Liver (tissue), 9 donors: ENCODE measurements around the gene CGB2. TPM values are rescaled to one million over a fixed set of nuclear protein-coding genes. Genes with fewer than 3 reads are reported as not detected.

ENCODE experiments used
- DNase-seq: peaks from one replicate; pipeline ENCODE4 v3.0.0-alpha.2; 2017; ENCODE audit warnings: low spot score
- H3K27ac ChIP-seq, 2 donors: one replicate each; pipeline ENCODE4 v1.7.0; 2013; ENCODE audit warnings: inconsistent platforms in 2 of 2, low read length in 2 of 2, control low read depth in 1 of 2, low read depth in 1 of 2, mild to moderate bottlenecking in 1 of 2
- H3K27me3 ChIP-seq, 4 donors: one replicate each; pipeline versions ENCODE4 v1.6.1 to v1.7.0; 2013; ENCODE audit warnings: low read length in 3 of 4, inconsistent platforms in 1 of 4, mild to moderate bottlenecking in 1 of 4, moderate library complexity in 1 of 4; ENCODE audit not compliant: control insufficient read depth in 4 of 4, insufficient read depth in 4 of 4
- H3K36me3 ChIP-seq, 4 donors: one replicate each; pipeline versions ENCODE4 v1.6.1 to v1.7.0; 2013; ENCODE audit warnings: low read length in 3 of 4, mild to moderate bottlenecking in 3 of 4, low read depth in 1 of 4, moderate library complexity in 1 of 4; ENCODE audit not compliant: control insufficient read depth in 4 of 4, insufficient read depth in 3 of 4
- H3K4me1 ChIP-seq, 4 donors: one replicate each; pipeline versions ENCODE4 v1.6.1 to v1.7.0; 2013; ENCODE audit warnings: low read length in 3 of 4, mild to moderate bottlenecking in 3 of 4, moderate library complexity in 1 of 4; ENCODE audit not compliant: control insufficient read depth in 4 of 4, insufficient read depth in 4 of 4
- H3K4me3 ChIP-seq, 3 donors: one replicate each; pipeline versions ENCODE4 v1.6.1 to v1.7.0; 2013; ENCODE audit warnings: low read length in 3 of 3, control low read depth in 1 of 3, low read depth in 1 of 3, mild to moderate bottlenecking in 1 of 3
- H3K9ac ChIP-seq, 2 donors: one replicate each; pipeline ENCODE4 v1.7.0; 2013; ENCODE audit warnings: low read length in 2 of 2, mild to moderate bottlenecking in 2 of 2, moderate library complexity in 2 of 2, control low read depth in 1 of 2, low read depth in 1 of 2
- H3K9me3 ChIP-seq, 4 donors: one replicate each; pipeline versions ENCODE4 v1.6.1 to v1.7.0; 2013; ENCODE audit warnings: low read length in 3 of 4; ENCODE audit not compliant: control insufficient read depth in 4 of 4
- ATF3 ChIP-seq: IDR thresholded peaks from 2 replicates; pipeline ENCODE4 v1.6.1; 2016; ENCODE audit warnings: antibody characterized with exemption
- EGR1 ChIP-seq, 2 donors: IDR thresholded peaks; 2 replicates each; pipeline ENCODE4 v1.6.1; 2016 to 2018; ENCODE audit warnings: antibody characterized with exemption in 2 of 2, low read depth in 2 of 2
- FOXA1 ChIP-seq: IDR thresholded peaks from 2 replicates; pipeline ENCODE4 v1.6.1; 2016; ENCODE audit warnings: antibody characterized with exemption
- FOXA2 ChIP-seq: IDR thresholded peaks from 2 replicates; pipeline ENCODE4 v1.6.1; 2016; ENCODE audit warnings: antibody characterized with exemption
- GABPA ChIP-seq, 2 donors: IDR thresholded peaks in 1 of 2; conservative IDR thresholded peaks in 1 of 2; 2 replicates each; pipeline ENCODE4 v1.6.1; 2016; ENCODE audit warnings: antibody characterized with exemption in 2 of 2, mild to moderate bottlenecking in 1 of 2, moderate library complexity in 1 of 2
- HNF4A ChIP-seq, 2 donors: conservative IDR thresholded peaks; 2 replicates each; pipeline ENCODE4 v1.6.1; 2016; ENCODE audit warnings: antibody characterized with exemption in 2 of 2, mild to moderate bottlenecking in 2 of 2
- HNF4G ChIP-seq: IDR thresholded peaks from 2 replicates; pipeline ENCODE4 v1.6.1; 2016; ENCODE audit warnings: antibody characterized with exemption
- JUND ChIP-seq, 2 donors: IDR thresholded peaks; 2 replicates each; pipeline ENCODE4 v1.6.1; 2016; ENCODE audit warnings: antibody characterized with exemption in 2 of 2
- MAX ChIP-seq: IDR thresholded peaks from 2 replicates; pipeline ENCODE4 v1.6.1; 2016; ENCODE audit warnings: antibody characterized with exemption
- NR2F2 ChIP-seq: IDR thresholded peaks from 2 replicates; pipeline ENCODE4 v1.6.1; 2016; ENCODE audit warnings: antibody characterized with exemption
- RAD21 ChIP-seq, 2 donors: IDR thresholded peaks; 2 replicates each; pipeline ENCODE4 v1.6.1; 2016; ENCODE audit warnings: antibody characterized with exemption in 2 of 2, mild to moderate bottlenecking in 2 of 2
- REST ChIP-seq: IDR thresholded peaks from 2 replicates; pipeline ENCODE4 v1.6.1; 2016; ENCODE audit warnings: antibody characterized with exemption, mild to moderate bottlenecking
- RXRA ChIP-seq, 2 donors: IDR thresholded peaks; 2 replicates each; pipeline ENCODE4 v1.6.1; 2017 to 2018; ENCODE audit warnings: antibody characterized with exemption in 2 of 2, mild to moderate bottlenecking in 1 of 2
- SP1 ChIP-seq: IDR thresholded peaks from 2 replicates; pipeline ENCODE4 v1.6.1; 2018; ENCODE audit warnings: antibody characterized with exemption, mild to moderate bottlenecking
- TAF1 ChIP-seq: conservative IDR thresholded peaks from 2 replicates; pipeline ENCODE4 v1.6.1; 2016; ENCODE audit warnings: antibody characterized with exemption, mild to moderate bottlenecking
- YY1 ChIP-seq: IDR thresholded peaks from 2 replicates; pipeline ENCODE4 v1.6.1; 2016; ENCODE audit warnings: antibody characterized with exemption, mild to moderate bottlenecking
- ZBTB33 ChIP-seq: IDR thresholded peaks from 2 replicates; pipeline ENCODE4 v1.6.1; 2016; ENCODE audit warnings: antibody characterized with exemption
- WGBS: extraction: QIAGEN DNeasy Blood & Tissue Kit; methylation state at CpG from one replicate; pipeline ENCODE4 v1.1.7; 2013; 5-methylcytosine and 5-hydroxymethylcytosine counted together
- polyA plus RNA-seq, 2 donors: library from polyadenylated mRNA; stranded (reverse) in 1 of 2; unstranded in 1 of 2; fragments of 200-250 nt in 1 of 2; fragments of >200 nt in 1 of 2; fragmentation: Nextera tagmentation in 1 of 2; extraction: Ambion mirVana in 1 of 2; gene quantifications; one replicate each; pipeline versions ENCODE4 v1.2.1 to v1.2.3, GENCODE V29; 2013 to 2015
- total RNA-seq, 2 donors: library from RNA; depleted of rRNA; stranded (reverse); fragments of >200 nt; gene quantifications; one replicate each; pipeline ENCODE4 v1.2.3, GENCODE V29; 2014
- donor health status: healthy.
- donor health status: healthy.
- donor health status: healthy.
- donor health status: healthy.
- donor health status: healthy.

Gene CGB2
- total and polyA plus RNA-seq, 4 donors, result not detected

GRCh38 chr19:49020342-49020741 is 11.3 kb upstream of the CGB2 start:
- Histone ChIP-seq H3K36me3 (peaks cover 0 to 4% (median 3%) of the 10 kb centered on the region in 4 donors), H3K27me3 (no peaks in the 10 kb centered on the region), H3K4me3 (no peak overlapping the region), H3K27ac (no peak overlapping the region), H3K9ac (no peak overlapping the region), H3K9me3 (no peaks in the 10 kb centered on the region), H3K4me1 (peaks cover 5 to 22% (median 16%) of the 10 kb centered on the region in 4 donors)
- DNase-seq, result no peak
- TF ChIP-seq EGR1 (IDR thresholded peaks at IDR 0.05; ENCODE audit: low read depth in 2 of 2), result no peak
- TF ChIP-seq HNF4G, result no peak
- TF ChIP-seq ZBTB33, result no peak
- no peak for TF ChIP-seq GABPA (IDR thresholded peaks at IDR 0.05 in 1 of 2, conservative IDR thresholded peaks at IDR 0.05 in 1 of 2)
- TF ChIP-seq RAD21 (IDR thresholded peaks at IDR 0.05), result no peak
- TF ChIP-seq HNF4A (conservative IDR thresholded peaks at IDR 0.05), result no peak
- TF ChIP-seq RXRA (IDR thresholded peaks at IDR 0.05), result no peak
- no peak for TF ChIP-seq MAX
- TF ChIP-seq FOXA2, result no peak
- no peak for TF ChIP-seq ATF3
- TF ChIP-seq YY1, result no peak
- TF ChIP-seq REST, result no peak
- no peak for TF ChIP-seq TAF1
- no peak for TF ChIP-seq SP1
- TF ChIP-seq NR2F2, result no peak
- TF ChIP-seq FOXA1, result no peak
- 71% methylated on average over 11 of the region's 11 CpGs for WGBS

- H3K4me1 ChIP-seq, result peaks cover 5 to 22% (median 16%) of the 10 kb centered on the region in 4 donors
- no peak for DNase-seq
- WGBS, result 50% methylated on average over 16 of the region's 16 CpGs
- TF ChIP-seq ZBTB33, result no peak
- TF ChIP-seq MAX, result no peak
- no peak for TF ChIP-seq FOXA1
- TF ChIP-seq ATF3, result no peak
- no peak for TF ChIP-seq RAD21 (IDR thresholded peaks at IDR 0.05)
- TF ChIP-seq GABPA (IDR thresholded peaks at IDR 0.05 in 1 of 2, conservative IDR thresholded peaks at IDR 0.05 in 1 of 2), result no peak
- TF ChIP-seq HNF4A (conservative IDR thresholded peaks at IDR 0.05), result no peak
- TF ChIP-seq SP1, result no peak
- TF ChIP-seq REST, result no peak
- no peak for TF ChIP-seq FOXA2
- TF ChIP-seq JUND (IDR thresholded peaks at IDR 0.05), result no peak
- TF ChIP-seq RXRA (IDR thresholded peaks at IDR 0.05), result no peak
- TF ChIP-seq YY1, result no peak
- no peak for TF ChIP-seq HNF4G
- TF ChIP-seq NR2F2, result no peak
Measured at GRCh38 chr19:49020931-49021895, 10.5 kb upstream of the CGB2 start.

More at GRCh38 chr19:49020931-49021895, 10.5 kb upstream of the CGB2 start:
- no peaks in the 10 kb centered on the region for H3K27me3 ChIP-seq
- H3K9ac ChIP-seq, result no peak overlapping the region
- H3K4me3 ChIP-seq, result no peak overlapping the region
- peaks cover 0 to under 1% (median 0%) of the 10 kb centered on the region in 4 donors for H3K36me3 ChIP-seq
- no peaks in the 10 kb centered on the region for H3K9me3 ChIP-seq
- no peak overlapping the region for H3K27ac ChIP-seq
